HG02970 (cell line): Measurements from ENCODE around the gene GJD3.

Source experiments
- ATAC-seq: cut with Tn5 transposase; IDR thresholded peaks from one replicate; pipeline ENCODE4 v1.9.1; 2021; ENCODE audit warnings: mild to moderate bottlenecking, moderate library complexity, moderate number of reproducible peaks; ENCODE audit not compliant: unreplicated experiment, low FRiP score

GJD3 gene

GRCh38 chr17:40354221-40355122 is 10.1 kb downstream of the GJD3 start:
- no peak for ATAC-seq

- no peak for ATAC-seq
These were observed 11.7 kb downstream of the GJD3 start for GRCh38 chr17:40352779-40353394.

GRCh38 chr17:40352237-40352778 is 12.2 kb downstream of the GJD3 start:
- no peak for ATAC-seq

GRCh38 chr17:40351359-40352236 is 12.9 kb downstream of the GJD3 start:
- ATAC-seq: no peak

- ATAC-seq: no peak
These were observed 13.7 kb downstream of the GJD3 start for GRCh38 chr17:40350689-40351358.

DNA sequence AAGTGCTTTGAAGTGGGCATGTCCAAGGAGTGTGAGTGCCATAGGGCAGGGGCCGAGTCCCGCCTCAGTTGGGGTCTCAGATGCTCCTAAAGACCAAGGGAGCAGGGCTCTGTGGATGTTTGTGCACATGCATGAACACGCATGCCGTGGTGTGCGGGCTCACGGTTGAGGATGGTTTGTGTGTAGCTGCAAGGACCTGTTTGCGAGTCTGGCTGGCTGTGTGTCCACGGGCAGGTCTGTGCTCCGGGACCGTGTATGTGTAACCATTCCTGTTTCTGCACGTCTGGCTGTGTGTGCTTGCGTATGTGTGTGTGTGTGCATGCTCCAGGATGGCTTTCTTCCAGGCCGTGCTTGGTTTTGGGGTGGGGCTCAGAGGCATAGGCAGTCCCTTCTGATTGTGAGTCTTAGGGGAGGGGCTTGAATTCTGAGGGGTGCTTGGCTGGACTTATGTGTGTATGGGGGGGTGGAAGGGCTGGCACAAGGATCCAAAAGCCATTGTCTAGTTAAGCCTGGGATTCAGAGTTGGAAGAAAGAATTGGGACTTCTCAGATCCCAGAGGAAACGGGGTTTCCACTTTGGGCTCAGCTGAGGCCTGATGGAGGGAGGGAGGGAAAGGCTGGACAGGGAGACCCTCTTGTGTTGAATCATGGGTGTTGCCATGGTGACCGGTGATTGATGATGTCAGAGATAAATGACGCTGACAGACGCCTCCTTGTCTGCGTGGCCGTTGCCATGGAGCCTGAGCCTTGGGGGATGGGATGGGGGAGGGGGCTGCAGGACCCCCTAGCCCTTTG is 14.4 kb downstream of the GJD3 start:
- ATAC-seq: no peak

DNA sequence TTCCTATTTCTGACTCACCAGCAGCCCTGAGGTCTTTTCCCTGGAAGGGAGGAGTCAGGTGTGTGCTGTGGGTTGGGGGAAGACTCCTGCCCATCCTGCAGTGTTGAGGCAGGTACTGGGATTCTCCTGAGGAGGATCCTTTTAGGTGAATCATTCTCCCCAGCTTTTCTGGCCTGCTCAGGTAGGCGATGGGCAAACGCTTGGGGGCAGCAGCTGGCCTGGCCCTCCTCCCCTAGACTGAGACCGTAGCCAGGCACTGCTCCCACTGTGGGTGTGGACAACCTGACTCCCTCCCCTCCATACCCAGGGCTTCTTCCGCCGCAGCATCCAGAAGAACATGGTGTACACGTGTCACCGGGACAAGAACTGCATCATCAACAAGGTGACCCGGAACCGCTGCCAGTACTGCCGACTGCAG is 15.1 kb downstream of the GJD3 start:
- no peak for ATAC-seq

DNA sequence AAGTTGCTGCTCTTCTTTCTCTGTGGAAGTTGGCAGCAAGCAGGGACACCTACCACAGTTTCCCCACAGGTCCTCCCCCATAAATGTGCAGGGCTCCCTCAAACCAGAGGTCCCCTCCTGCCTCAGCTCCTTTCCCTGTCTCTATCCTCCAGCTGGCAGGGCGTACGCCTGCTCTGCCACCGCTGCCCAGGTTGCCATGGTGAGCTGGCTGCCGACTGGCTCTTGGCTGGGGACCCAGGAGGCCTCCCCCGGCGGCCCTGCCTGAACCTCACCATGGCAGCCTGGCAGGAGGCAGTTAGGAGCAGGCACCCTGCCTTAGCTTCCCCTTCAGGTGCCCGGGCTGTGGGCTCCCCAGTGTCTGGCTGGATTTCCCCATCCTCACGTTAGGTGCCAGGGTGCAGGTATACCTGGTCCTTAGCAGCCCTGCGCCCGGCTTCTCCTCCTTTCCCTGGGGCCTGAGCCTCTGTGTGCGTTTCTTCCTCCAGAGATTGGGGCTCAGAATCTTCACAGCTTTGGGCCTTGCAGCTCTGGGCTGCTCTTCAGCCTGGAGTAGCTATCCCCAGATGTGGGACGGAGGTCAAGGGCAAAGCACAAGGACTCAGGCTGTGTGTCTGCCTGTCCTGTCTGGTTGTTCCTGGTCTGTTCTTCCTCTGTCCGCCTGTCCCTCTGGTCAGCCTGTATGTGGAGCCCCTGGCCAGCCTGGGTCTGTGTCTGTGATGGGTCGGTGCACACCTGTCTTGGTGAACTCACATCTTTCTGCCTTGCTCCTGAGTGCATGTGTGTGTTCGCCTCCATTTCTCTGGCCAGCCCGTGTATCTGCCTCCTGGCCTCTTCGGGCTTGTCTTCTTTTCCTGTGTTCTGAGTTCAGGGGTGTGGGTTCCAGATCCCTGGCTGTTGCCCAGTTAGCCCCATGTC is 15.7 kb downstream of the GJD3 start:
- ATAC-seq: no peak

DNA sequence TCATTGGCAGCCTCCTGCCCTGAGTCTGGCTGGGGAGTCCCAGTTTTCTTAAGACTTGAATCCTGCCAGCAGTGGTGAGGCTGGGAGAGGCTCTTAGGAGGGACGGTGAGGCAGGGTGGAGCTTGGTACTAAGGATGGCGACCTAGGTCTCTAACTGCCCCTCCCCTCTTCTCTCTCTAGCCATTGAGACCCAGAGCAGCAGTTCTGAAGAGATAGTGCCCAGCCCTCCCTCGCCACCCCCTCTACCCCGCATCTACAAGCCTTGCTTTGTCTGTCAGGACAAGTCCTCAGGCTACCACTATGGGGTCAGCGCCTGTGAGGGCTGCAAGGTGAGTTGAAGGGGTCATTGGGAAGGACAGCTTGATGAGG is 16.4 kb downstream of the GJD3 start:
- no peak for ATAC-seq

- ATAC-seq: no peak
These were observed 17.0 kb downstream of the GJD3 start for GRCh38 chr17:40347319-40348135.

DNA sequence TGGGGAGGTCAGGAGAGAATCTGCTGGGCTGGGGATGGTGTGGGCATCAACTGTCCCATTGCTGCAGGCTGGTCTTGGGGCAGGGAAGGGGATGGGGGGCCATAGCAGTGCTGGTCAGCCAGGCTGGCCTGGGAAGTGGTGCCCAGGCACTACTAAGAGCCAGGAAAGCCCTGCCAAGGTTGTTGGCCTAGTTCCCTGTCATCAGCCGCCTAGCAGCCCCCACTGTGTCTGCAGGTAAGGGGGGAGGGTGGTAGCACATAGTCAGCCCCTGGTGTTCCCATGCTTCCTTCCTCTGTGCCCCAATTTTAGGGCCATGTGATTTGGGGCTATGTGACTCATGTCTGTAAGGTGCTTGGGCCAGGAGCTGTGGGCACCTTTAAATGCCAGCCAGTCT is 17.8 kb downstream of the GJD3 start:
- no peak for ATAC-seq

DNA sequence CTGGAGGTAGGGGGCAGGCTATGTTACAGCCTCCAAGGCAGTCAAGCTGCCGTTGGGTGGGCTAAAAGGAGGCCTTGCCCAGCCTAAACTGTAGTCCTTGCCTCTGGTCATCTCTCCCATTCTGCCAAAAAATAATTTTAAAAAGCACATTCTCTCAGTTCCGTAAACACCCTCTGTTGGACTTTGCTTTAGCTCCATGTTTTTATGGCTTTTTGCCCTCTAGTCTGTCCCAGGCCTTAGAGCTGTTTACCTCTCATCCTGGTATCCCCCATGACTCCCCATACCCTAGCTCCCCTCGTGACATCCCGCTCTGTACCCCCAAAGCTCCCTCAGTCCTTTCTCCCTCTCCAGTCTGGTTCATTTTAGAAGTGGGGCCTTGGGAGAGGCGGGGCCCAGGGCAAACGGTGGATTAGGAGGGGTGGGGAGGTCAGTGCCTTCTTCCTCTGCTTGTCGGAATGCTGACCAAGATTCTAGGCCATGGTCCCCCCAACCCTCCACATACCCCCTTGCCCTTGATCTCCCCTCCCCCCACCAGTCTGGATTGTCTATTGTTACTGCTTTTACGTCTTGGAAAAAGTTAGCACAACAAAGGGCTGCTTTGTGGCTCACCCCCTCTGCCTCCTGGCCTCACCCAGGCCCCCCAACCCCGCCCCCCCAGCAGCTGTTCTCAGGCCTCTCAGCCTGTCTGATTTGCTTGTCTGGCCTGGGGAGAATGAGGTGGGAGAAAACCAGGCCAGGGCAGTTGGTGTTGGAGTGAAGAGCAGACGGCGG is 18.4 kb downstream of the GJD3 start:
- no peak for ATAC-seq

DNA sequence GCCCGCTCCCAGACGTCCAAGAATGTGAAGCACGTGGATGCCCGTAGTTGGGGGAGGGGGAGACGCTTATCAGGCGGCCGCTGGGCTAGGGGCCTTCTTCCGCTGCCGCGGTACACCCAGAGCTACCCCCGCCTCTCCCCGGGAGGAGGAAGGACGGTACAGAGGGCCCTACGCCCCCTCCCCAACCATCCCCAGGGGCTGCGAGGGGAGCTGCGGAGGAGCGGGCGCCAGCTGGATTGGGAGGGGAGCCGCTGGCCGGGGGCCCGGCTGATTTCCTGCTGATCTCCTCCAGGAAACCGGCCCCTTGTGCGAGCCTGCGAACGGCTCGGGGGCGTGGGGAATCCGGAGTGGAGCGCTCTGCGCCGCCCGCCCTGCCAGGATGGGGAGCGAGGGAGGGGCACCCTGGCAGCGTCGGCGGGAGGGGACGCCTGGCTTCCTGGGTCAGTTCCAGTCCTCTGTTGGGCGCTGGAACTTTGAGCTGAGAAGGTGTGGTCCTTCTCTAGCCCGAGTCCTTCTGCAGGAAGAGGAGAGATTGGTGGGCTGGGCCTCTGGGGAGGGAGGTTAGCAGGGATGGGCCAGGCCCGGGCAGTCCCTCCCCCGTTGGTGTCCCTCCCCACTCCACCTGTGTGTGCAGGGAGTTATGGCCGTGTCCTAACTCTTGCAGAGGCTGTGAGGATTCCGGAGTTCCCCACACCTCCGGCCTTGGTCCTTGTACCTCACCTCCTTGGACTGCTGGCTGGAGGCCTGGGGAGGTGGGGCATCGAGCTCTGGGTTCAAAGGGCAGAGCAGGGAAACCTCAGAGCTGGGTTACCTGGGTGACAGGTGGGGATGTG is 19.2 kb downstream of the GJD3 start:
- no peak for ATAC-seq

DNA sequence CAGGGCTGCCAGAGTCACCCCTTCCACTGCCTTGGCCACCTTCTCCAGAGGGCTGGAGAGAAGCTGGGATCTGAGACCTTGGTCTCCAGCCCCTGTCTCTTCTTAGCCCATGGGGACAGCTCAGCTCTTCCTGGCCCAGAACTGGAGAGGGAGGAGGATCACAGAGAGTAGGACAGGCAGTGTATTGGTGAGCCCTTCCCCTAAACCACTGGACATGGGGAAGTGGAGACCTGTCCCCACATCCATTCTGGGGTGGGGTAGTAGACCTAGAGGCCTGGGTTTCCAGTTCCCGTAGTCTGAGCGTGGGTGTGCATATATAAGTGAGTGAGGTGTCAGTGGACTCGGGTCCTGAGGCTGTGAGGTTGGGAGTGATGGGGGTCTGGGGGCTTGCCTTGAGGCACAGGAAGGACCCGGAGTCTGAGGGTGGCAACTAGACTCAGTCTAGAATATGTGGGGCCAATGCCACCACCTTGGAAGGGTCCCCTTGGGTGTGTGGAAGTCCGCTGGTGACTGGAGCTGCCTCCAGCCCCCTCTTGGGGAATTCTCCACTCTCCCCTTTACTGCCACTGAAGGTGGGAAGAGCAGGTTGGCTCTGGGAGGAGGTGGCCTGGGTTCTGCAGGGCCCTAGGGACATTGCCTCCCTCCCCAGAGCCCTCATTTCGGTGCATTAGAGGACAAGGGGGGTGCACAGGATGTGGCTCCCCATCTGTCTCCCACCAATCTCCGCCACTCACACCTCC is 19.9 kb downstream of the GJD3 start:
- no peak for ATAC-seq
